Keratinocyte (primary cell): ENCODE results near the gene CREB3L1. TPM values are rescaled to one million over a fixed set of nuclear protein-coding genes. Genes with fewer than 3 reads are reported as not detected.

Source experiments
- DNase-seq: peaks from one replicate; pipeline ENCODE4 v3.0.0-alpha.2; 2011; ENCODE audit warnings: low read depth, missing footprints, low spot score
- FAIRE-seq: peaks from 2 replicates; lab custom pipeline; 2011; peaks lifted over from hg19 to GRCh38; lab: Jason Lieb, UNC
- H2AFZ ChIP-seq: 2 replicates; pipeline ENCODE4 v1.6.0; 2012; ENCODE audit warnings: low read length, control low read depth, inconsistent platforms; ENCODE audit not compliant: control insufficient read depth
- H3K27ac ChIP-seq: 2 replicates; pipeline ENCODE4 v1.5.1; 2011; ENCODE audit warnings: low read length; ENCODE audit not compliant: control insufficient read depth, insufficient read depth
- H3K27me3 ChIP-seq: 3 replicates; pipeline ENCODE4 v1.6.0; 2011; ENCODE audit warnings: low read length; ENCODE audit not compliant: control insufficient read depth, insufficient read depth; ENCODE audit errors: extremely low read depth
- H3K36me3 ChIP-seq, 2 experiments: 2 replicates in 1 of 2; 3 replicates in 1 of 2; pipeline ENCODE4 v1.5.1; 2011; ENCODE audit warnings: low read length in 2 of 2, mild to moderate bottlenecking in 1 of 2; ENCODE audit not compliant: control insufficient read depth in 2 of 2, insufficient read depth in 2 of 2; ENCODE audit errors: extremely low read depth in 1 of 2
- H3K4me1 ChIP-seq: 3 replicates; pipeline ENCODE4 v1.5.1; 2011; ENCODE audit warnings: low read length; ENCODE audit not compliant: control insufficient read depth, insufficient read depth; ENCODE audit errors: extremely low read depth
- H3K4me2 ChIP-seq: 3 replicates; pipeline ENCODE4 v1.6.0; 2011; ENCODE audit warnings: low read depth, low read length; ENCODE audit not compliant: control insufficient read depth, insufficient read depth; ENCODE audit errors: extremely low read depth
- H3K4me3 ChIP-seq, 3 experiments: fragments of 200-600 bp in 1 of 3; sonication (generic) in 1 of 3; 2 replicates in 2 of 3; 3 replicates in 1 of 3; pipeline ENCODE4 v1.5.1; 2011 to 2016; ENCODE audit warnings: low read length in 3 of 3, mild to moderate bottlenecking in 3 of 3, control low read depth in 2 of 3, inconsistent platforms in 1 of 3, low read depth in 1 of 3, mixed read lengths in 1 of 3, mixed run types in 1 of 3, moderate library complexity in 1 of 3; ENCODE audit not compliant: control insufficient read depth in 2 of 3, insufficient read depth in 2 of 3; ENCODE audit errors: extremely low read depth in 1 of 3
- H3K79me2 ChIP-seq: 2 replicates; pipeline ENCODE4 v1.6.0; 2012; ENCODE audit warnings: low read length; ENCODE audit not compliant: control insufficient read depth, insufficient read depth
- H3K9ac ChIP-seq: 3 replicates; pipeline ENCODE4 v1.6.0; 2011; ENCODE audit warnings: low read length; ENCODE audit not compliant: control insufficient read depth, insufficient read depth; ENCODE audit errors: extremely low read depth
- H3K9me1 ChIP-seq: 3 replicates; pipeline ENCODE4 v1.6.0; 2011; ENCODE audit warnings: low read length; ENCODE audit not compliant: control insufficient read depth, insufficient read depth; ENCODE audit errors: extremely low read depth
- H3K9me3 ChIP-seq: 2 replicates; pipeline ENCODE4 v1.5.1; 2012; ENCODE audit warnings: low read depth, low read length; ENCODE audit not compliant: control insufficient read depth
- H4K20me1 ChIP-seq: 3 replicates; pipeline ENCODE4 v1.6.0; 2011; ENCODE audit warnings: low read length; ENCODE audit not compliant: control insufficient read depth, insufficient read depth; ENCODE audit errors: extremely low read depth
- EZH2 ChIP-seq: IDR thresholded peaks from one replicate; pipeline ENCODE4 v1.6.1; 2012; ENCODE audit warnings: inconsistent platforms, mild to moderate bottlenecking, low read length, moderate library complexity
- dilution Hi-C: fragments of 300-500 bp; cut with MboI; formaldehyde crosslinking; loops from one replicate; pipeline ENCODE4 v1.7.0; 2020; ENCODE audit warnings: low sequenced_read_pairs; ENCODE audit not compliant: extremely low pct_ligation_motif_present
- polyA plus RNA-seq, 5 experiments: library from polyadenylated mRNA; depleted of rRNA in 3 of 5; stranded (reverse) in 3 of 5; stranded (forward) in 1 of 5; unstranded in 1 of 5; fragments of >200 nt; gene quantifications; 1 replicate in 1 of 5; 2 replicates in 3 of 5; 3 replicates in 1 of 5; pipeline versions ENCODE4 v1.2.1 to v1.2.3, GENCODE V29; 2011 to 2012; ENCODE audit warnings: missing spikeins in 2 of 5, low read depth in 1 of 5, low replicate concordance in 1 of 5
- TF ChIP-seq, protein P1 (sequence below), 3 experiments: IDR thresholded peaks in 1 of 3; conservative IDR thresholded peaks in 1 of 3; optimal IDR thresholded peaks in 1 of 3; 2 replicates in 2 of 3; 3 replicates in 1 of 3; pipeline versions ENCODE3 to v1.5.1; 2011; ENCODE audit warnings: low read length in 3 of 3, mild to moderate bottlenecking in 3 of 3, moderate library complexity in 2 of 3, control low read depth in 1 of 3, inconsistent platforms in 1 of 3; ENCODE audit not compliant: insufficient read depth in 2 of 3; ENCODE audit errors: extremely low read depth in 1 of 3

The CREB3L1 gene
- polyA plus RNA-seq, 1 donor (not counting 4 experiments of a cell fraction or from before 2014, with no cell fraction given) = not detected

DNA sequence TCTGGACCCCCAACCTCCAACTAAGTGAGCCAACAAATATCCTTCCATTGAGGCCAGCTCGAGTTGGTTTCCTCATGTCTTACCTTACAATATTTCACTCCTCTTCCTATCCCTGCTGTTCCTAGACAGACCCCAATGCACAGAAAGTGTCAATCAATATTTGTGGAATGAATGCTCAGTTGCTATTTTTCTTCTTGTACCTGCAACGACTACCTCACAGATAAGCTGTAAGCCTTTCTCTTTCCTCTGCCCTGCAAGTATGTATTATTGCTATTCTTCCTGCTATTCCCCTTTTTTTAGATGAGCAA is 26.8 kb upstream of the CREB3L1 start:
- FAIRE-seq = no peak
- Histone ChIP-seq H2AFZ (no peak overlapping the region), H3K9me3 (no peaks in the 10 kb centered on the region), H3K4me2 (no peak overlapping the region), H3K27ac (no peak overlapping the region), H3K4me1 (peaks cover 34% of the 10 kb centered on the region), H3K9ac (no peak overlapping the region), H3K27me3 (no peaks in the 10 kb centered on the region), H3K79me2 (no peaks in the 10 kb centered on the region), H3K9me1 (no peaks in the 10 kb centered on the region), H4K20me1 (no peaks in the 10 kb centered on the region), H3K4me3 (no peak overlapping the region), H3K36me3 (no peaks in the 10 kb centered on the region)
- no peak for DNase-seq
- TF ChIP-seq, protein P1, sequence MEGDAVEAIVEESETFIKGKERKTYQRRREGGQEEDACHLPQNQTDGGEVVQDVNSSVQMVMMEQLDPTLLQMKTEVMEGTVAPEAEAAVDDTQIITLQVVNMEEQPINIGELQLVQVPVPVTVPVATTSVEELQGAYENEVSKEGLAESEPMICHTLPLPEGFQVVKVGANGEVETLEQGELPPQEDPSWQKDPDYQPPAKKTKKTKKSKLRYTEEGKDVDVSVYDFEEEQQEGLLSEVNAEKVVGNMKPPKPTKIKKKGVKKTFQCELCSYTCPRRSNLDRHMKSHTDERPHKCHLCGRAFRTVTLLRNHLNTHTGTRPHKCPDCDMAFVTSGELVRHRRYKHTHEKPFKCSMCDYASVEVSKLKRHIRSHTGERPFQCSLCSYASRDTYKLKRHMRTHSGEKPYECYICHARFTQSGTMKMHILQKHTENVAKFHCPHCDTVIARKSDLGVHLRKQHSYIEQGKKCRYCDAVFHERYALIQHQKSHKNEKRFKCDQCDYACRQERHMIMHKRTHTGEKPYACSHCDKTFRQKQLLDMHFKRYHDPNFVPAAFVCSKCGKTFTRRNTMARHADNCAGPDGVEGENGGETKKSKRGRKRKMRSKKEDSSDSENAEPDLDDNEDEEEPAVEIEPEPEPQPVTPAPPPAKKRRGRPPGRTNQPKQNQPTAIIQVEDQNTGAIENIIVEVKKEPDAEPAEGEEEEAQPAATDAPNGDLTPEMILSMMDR (optimal IDR thresholded peaks at IDR 0.05 in 1 of 3, IDR thresholded peaks at IDR 0.05 in 1 of 3, conservative IDR thresholded peaks at IDR 0.05 in 1 of 3; ENCODE audit: extremely low read depth in 1 of 3, insufficient read depth in 2 of 3, low read length in 3 of 3) = no peak
- no peak for TF ChIP-seq EZH2
- dilution Hi-C loops = no loop called here

DNA sequence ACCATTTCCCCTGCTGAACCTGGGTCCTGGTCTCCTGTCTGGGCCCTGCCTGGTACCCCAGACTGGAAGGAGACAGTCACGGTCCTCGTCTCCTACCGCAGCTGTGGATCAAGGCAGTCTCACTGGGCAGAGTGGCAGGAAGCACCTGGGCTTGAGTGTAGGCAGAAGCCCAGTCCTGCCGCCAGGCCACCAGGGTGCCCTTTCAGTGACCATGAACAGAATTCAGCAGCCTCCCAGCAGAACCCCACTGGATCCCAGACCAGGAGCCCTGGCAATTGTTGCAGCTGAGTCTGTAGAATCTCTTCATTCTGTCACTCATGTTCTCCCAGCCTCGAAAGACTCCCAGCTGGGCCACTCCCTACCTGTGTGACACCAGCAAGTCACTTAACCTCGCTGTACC is 25.5 kb upstream of the CREB3L1 start:
- no peak for DNase-seq
- no peak for FAIRE-seq
- H3K4me2 ChIP-seq = no peak overlapping the region
- dilution Hi-C loops = no loop called here
- H3K79me2 ChIP-seq = no peaks in the 10 kb centered on the region
- H2AFZ ChIP-seq = no peak overlapping the region
- H3K9me3 ChIP-seq = no peaks in the 10 kb centered on the region
- H3K4me3 ChIP-seq = no peak overlapping the region
- H3K27me3 ChIP-seq = no peaks in the 10 kb centered on the region
- H4K20me1 ChIP-seq = no peaks in the 10 kb centered on the region
- peaks cover 29% of the 10 kb centered on the region for H3K4me1 ChIP-seq
- no peak overlapping the region for H3K9ac ChIP-seq
- no peaks in the 10 kb centered on the region for H3K36me3 ChIP-seq
- TF ChIP-seq EZH2 = no peak
- TF ChIP-seq, protein P1 (optimal IDR thresholded peaks at IDR 0.05 in 1 of 3, IDR thresholded peaks at IDR 0.05 in 1 of 3, conservative IDR thresholded peaks at IDR 0.05 in 1 of 3; ENCODE audit: extremely low read depth in 1 of 3, insufficient read depth in 2 of 3, low read length in 3 of 3) = no peak
- H3K27ac ChIP-seq = no peak overlapping the region
- no peaks in the 10 kb centered on the region for H3K9me1 ChIP-seq
